Middle frontal gyrus (tissue), 1 donor: ENCODE measurements around the gene KAZN.

Experiments used
- DNase-seq: peaks from one replicate; pipeline ENCODE4 v3.0.0-alpha.2; 2015; ENCODE audit warnings: low spot score; ENCODE audit errors: extremely low spot score

Gene KAZN

DNA sequence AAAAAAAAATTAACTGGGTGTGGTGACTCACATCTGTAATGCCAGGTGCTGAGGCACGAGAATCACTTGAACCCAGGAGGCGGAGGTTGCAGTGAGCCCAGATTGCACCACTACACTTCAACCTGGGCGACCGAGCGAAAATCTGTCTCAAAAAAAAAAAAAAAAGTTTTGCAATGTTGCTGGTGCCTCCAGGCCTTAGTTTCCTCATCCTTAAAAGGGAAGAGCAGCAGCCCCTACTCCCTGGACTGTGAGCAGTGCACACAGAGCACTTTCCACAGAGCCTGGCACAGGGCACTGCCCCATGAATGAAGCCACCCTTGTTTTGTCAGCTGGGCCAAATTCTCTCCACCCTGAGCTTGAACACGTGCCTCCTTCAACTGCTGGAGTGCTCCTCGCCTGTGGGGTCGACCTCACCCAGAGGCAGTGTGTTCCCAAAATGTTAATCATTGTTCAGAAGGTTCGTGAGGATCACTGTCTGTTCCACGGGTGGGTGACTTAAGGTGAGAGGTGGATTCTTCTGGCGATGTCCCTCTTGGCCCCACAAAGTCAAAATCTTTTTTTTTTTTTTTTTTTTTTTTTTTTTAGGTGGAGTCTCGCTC lies 402.9 kb downstream of the KAZN start:
- DNase-seq, result no peak

- no peak for DNase-seq
Observed at GRCh38 chr1:15002325-15002724, 403.8 kb downstream of the KAZN start.

GRCh38 chr1:15004396-15004795 lies 405.9 kb downstream of the KAZN start:
- no peak for DNase-seq

- no peak for DNase-seq
Observed at GRCh38 chr1:15005116-15005515, 406.6 kb downstream of the KAZN start.

DNA sequence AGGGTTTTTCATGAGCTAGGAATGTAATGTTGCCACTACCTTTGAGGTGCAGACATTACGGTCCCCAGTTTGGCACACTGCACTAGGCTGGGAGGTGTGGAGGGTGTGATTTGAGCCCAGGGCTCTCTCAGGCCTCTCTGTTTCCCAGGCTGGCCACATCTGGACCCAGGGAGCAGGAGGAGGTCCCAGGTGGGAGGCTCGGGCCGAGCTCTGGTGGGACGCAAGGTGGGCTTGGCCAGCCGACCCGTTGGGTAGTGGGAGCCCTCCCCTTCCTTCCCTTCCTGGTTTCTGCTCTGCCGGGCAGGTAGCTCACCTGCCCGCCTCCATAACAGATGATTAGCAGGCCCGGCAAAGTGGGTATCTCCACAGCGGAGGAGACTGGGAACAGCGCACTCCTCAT lies 408.9 kb downstream of the KAZN start:
- no peak for DNase-seq

GRCh38 chr1:15007842-15008241 lies 409.4 kb downstream of the KAZN start:
- DNase-seq, result no peak

DNA sequence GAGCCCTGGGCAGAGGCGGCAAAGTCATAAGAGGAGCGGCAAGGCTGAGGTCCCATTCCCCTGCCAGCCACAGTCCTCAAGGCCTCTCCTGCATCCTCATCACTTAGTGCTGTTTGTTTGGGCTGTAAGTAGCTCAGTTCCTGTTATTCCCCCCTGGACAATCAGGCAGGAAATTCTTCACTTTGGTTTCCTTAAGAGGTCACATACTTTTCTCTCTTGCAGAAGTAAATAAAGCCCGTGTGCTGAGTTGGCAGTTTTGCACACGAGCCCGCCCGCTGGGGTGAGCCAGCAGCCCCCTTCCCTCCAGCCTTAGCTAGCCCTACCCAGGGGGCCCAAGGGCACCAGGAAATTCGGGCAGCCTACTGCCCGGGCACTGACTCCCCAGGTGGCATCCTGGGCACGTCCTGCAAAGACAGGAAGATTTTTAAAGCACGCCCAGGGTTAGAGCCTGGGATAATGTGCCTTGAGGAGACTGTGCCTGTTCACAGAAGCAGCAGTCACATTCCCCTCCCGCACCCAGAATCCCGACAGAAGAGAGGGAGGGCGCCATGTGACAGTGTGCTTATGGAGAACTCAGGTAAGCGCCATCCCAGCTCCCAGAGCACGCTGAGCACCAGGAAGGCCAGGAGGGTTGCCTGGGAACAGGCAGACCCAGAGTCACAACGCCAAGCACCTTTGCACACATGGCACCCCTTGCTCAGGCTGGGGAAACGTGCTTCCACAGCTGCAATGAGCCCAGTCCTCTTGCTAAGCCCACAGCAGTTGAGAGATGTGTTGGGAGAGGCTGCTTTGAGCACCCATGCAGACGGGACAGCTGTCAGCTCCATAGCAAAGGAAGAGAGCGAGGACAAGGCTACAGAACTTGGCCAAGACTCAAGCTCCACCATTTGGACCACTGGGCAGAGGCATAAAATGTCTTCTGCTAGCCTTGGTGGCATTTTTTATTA lies 410.6 kb downstream of the KAZN start:
- no peak for DNase-seq

GRCh38 chr1:15011160-15011559 lies 412.7 kb downstream of the KAZN start:
- no peak for DNase-seq

- DNase-seq, result no peak
Observed at GRCh38 chr1:15011661-15012060, 413.2 kb downstream of the KAZN start.

DNA sequence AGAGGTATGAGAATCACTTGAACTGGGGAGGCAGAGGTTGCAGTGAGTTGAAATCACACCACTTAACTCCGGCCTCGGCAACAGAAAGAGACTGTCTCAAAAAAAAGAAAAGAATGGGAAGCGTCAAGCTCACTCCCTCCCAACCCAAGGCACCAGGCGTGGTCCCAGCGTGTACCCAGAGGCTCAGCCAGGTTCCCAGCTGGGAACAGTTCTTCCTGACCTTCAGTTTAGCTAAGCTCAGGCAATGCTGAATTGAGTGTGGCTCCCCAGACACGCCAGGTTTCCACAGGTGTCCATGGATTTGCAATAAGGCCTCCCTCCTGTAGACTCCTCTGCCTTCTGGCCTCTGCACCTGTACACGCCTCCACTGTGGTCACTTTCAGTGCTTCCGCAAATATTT lies 414.3 kb downstream of the KAZN start:
- no peak for DNase-seq

DNA sequence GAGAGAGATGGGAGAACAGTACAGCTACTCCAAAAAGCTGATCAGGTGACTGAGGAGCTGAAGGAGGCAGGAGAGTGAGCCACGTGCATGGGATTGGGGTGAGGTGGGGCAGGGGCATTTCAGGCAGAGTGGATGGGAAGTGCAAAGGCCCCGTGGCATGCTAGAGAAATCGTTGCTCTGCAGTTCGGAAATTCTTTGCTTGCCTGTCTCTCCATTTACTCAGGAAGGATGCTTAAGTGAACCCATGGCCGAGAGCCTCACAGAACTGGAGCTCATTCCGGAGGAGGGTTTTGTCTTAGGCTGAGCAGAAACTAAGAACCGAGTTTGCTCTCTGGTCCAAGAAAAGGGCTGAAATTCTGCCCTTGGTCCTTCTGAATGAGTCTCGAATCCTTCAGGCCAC lies 415.3 kb downstream of the KAZN start:
- DNase-seq, result no peak

- DNase-seq, result no peak
Observed at GRCh38 chr1:15014516-15014915, 416.0 kb downstream of the KAZN start.

DNA sequence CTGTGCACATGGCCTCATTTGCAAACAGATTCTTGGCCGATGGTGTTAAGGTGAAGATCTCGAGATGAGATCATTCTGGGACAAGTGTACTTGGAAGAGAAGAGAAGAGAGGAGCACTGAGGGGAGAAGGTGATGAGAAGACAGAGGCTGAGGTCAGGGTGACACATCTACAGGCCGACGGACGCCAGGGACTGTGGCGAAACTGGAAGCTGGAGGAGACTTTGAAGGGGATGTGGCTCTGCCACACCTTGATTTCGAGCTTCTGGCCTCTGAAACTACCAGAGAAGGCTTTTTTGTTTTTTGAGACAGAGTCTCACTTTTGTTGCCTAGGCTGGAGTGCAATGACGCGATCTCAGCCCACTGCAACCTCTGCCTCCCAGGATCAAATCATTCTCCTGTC lies 417.5 kb downstream of the KAZN start:
- DNase-seq, result no peak

- no peak for DNase-seq
Observed at GRCh38 chr1:15016526-15016925, 418.0 kb downstream of the KAZN start.

GRCh38 chr1:15017120-15017519 lies 418.6 kb downstream of the KAZN start:
- DNase-seq, result no peak

DNA sequence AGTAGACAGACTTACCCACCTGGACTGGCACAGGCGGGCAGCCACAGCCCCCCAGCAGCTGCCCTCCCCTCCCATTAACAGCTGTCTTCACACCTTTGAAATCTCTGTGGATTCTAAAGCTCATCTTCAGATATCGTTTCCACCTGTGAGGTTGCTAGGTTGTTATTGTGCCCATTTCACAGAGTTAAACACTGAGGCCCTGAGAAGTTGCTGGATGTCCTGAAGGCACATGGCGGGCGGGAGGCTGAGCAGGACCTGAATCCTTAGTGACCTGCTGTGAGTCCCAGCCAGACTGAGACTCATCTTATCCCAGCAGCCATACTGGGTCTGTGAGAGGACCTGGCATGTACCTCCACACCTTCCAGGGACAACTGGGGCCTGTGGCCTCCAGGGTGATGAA lies 420.3 kb downstream of the KAZN start:
- DNase-seq, result no peak

DNA sequence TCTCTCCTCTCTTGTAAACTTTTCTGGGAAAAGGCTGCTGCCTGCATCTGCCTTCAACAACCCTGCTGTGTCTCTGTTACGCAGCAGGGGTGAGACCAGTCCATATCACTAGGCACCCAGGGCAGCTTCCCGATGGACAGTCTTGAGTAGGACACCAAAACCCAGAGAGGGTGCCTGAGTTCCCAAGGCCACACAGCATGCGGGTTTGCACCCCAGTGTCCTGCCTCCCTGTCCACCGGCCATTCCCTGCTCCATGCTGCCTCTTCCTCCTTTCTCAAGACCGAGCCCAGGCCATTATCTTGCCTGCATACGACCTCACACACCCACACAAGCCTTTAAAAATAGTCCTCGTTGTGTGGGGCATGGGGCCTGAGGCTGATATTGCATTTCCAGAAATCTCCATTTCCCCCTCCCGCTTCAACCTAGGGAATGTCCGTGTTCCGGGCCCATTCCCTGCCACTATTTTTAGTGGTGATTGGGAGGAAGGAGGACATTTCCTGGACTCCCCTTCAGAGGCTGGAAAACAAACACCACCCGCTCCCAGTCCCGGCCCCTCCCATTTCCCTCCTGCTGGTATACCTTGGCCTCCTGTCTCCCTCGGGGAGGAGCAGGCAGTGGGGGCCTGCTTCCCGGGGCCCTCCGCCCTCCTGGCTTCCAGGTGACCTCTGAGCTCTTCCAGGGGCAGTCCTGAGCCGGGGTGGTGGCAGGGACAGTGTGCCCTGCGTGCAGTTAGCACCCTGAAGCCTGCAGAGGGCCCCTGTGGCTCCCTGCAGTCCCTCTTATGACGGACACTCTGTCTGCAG lies 422.7 kb downstream of the KAZN start:
- DNase-seq, result no peak

GRCh38 chr1:15022048-15022447 lies 423.6 kb downstream of the KAZN start:
- DNase-seq, result no peak

DNA sequence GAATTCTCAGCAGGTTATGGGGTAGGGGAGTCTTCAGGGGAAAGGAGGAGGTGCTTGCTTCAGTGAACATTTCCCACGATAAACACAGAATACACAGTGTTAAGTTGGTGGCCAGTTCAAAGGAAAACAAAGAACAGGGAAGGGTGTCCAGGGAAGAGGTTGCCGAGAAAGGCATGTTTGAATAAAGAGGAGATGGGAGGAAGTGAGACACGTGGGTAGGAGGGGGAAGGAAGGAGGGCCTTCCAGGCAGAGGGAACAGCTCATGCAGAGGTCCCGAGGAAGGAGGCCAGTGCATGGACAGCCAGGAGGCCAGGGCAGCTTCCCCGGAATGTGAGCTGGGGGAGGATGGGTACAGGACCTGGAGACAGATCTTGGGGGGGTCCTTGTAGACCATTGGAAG lies 424.7 kb downstream of the KAZN start:
- no peak for DNase-seq

- no peak for DNase-seq
Observed at GRCh38 chr1:15023976-15024375, 425.5 kb downstream of the KAZN start.

GRCh38 chr1:15026117-15026489 lies 427.6 kb downstream of the KAZN start:
- no peak for DNase-seq

DNA sequence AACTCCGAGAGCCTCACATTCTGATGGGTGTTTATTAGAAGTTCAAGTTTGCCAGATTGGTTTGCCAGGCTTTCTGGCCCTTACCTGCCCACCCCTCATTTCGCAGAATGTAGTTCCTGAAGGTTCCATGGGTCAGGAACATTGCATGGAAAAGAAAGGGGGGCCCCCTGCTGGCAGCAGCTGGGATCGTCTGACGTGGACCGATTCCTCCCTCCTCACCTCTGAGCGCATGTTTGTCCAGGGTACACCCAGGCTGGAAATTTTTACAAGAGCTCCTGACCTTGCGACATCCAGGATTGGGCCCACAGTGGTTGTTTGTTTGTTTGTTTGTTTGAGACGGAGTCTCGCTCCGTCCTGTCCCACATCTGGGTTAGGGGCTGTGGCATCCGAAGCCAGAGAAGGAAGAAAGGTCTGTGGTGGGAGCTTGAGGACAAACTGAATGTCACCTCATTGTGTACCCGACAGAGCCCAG lies 429.1 kb downstream of the KAZN start:
- DNase-seq, result no peak
